Liver (tissue), 9 donors: ENCODE measurements around the gene CPEB1. TPM values are rescaled to one million over a fixed set of nuclear protein-coding genes. Genes with fewer than 3 reads are reported as not detected.

Experiments
- DNase-seq: peaks from one replicate; pipeline ENCODE4 v3.0.0-alpha.2; 2017; ENCODE audit warnings: low spot score
- H3K27ac ChIP-seq, 2 donors: one replicate each; pipeline ENCODE4 v1.7.0; 2013; ENCODE audit warnings: inconsistent platforms in 2 of 2, low read length in 2 of 2, control low read depth in 1 of 2, low read depth in 1 of 2, mild to moderate bottlenecking in 1 of 2
- H3K27me3 ChIP-seq, 4 donors: one replicate each; pipeline versions ENCODE4 v1.6.1 to v1.7.0; 2013; ENCODE audit warnings: low read length in 3 of 4, inconsistent platforms in 1 of 4, mild to moderate bottlenecking in 1 of 4, moderate library complexity in 1 of 4; ENCODE audit not compliant: control insufficient read depth in 4 of 4, insufficient read depth in 4 of 4
- H3K36me3 ChIP-seq, 4 donors: one replicate each; pipeline versions ENCODE4 v1.6.1 to v1.7.0; 2013; ENCODE audit warnings: low read length in 3 of 4, mild to moderate bottlenecking in 3 of 4, low read depth in 1 of 4, moderate library complexity in 1 of 4; ENCODE audit not compliant: control insufficient read depth in 4 of 4, insufficient read depth in 3 of 4
- H3K4me1 ChIP-seq, 4 donors: one replicate each; pipeline versions ENCODE4 v1.6.1 to v1.7.0; 2013; ENCODE audit warnings: low read length in 3 of 4, mild to moderate bottlenecking in 3 of 4, moderate library complexity in 1 of 4; ENCODE audit not compliant: control insufficient read depth in 4 of 4, insufficient read depth in 4 of 4
- H3K4me3 ChIP-seq, 3 donors: one replicate each; pipeline versions ENCODE4 v1.6.1 to v1.7.0; 2013; ENCODE audit warnings: low read length in 3 of 3, control low read depth in 1 of 3, low read depth in 1 of 3, mild to moderate bottlenecking in 1 of 3
- H3K9ac ChIP-seq, 2 donors: one replicate each; pipeline ENCODE4 v1.7.0; 2013; ENCODE audit warnings: low read length in 2 of 2, mild to moderate bottlenecking in 2 of 2, moderate library complexity in 2 of 2, control low read depth in 1 of 2, low read depth in 1 of 2
- H3K9me3 ChIP-seq, 4 donors: one replicate each; pipeline versions ENCODE4 v1.6.1 to v1.7.0; 2013; ENCODE audit warnings: low read length in 3 of 4; ENCODE audit not compliant: control insufficient read depth in 4 of 4
- ATF3 ChIP-seq: IDR thresholded peaks from 2 replicates; pipeline ENCODE4 v1.6.1; 2016; ENCODE audit warnings: antibody characterized with exemption
- CTCF ChIP-seq: fragments of 150-350 bp; IDR thresholded peaks from 2 replicates; pipeline ENCODE4 v1.5.1; 2017; ENCODE audit warnings: improper control_type of control experiment, low read depth, low read length; ENCODE audit not compliant: missing input control
- EGR1 ChIP-seq, 2 donors: IDR thresholded peaks; 2 replicates each; pipeline ENCODE4 v1.6.1; 2016 to 2018; ENCODE audit warnings: antibody characterized with exemption in 2 of 2, low read depth in 2 of 2
- FOXA1 ChIP-seq: IDR thresholded peaks from 2 replicates; pipeline ENCODE4 v1.6.1; 2016; ENCODE audit warnings: antibody characterized with exemption
- FOXA2 ChIP-seq: IDR thresholded peaks from 2 replicates; pipeline ENCODE4 v1.6.1; 2016; ENCODE audit warnings: antibody characterized with exemption
- GABPA ChIP-seq, 2 donors: IDR thresholded peaks in 1 of 2; conservative IDR thresholded peaks in 1 of 2; 2 replicates each; pipeline ENCODE4 v1.6.1; 2016; ENCODE audit warnings: antibody characterized with exemption in 2 of 2, mild to moderate bottlenecking in 1 of 2, moderate library complexity in 1 of 2
- HNF4A ChIP-seq, 2 donors: conservative IDR thresholded peaks; 2 replicates each; pipeline ENCODE4 v1.6.1; 2016; ENCODE audit warnings: antibody characterized with exemption in 2 of 2, mild to moderate bottlenecking in 2 of 2
- HNF4G ChIP-seq: IDR thresholded peaks from 2 replicates; pipeline ENCODE4 v1.6.1; 2016; ENCODE audit warnings: antibody characterized with exemption
- JUND ChIP-seq, 2 donors: IDR thresholded peaks; 2 replicates each; pipeline ENCODE4 v1.6.1; 2016; ENCODE audit warnings: antibody characterized with exemption in 2 of 2
- NR2F2 ChIP-seq: IDR thresholded peaks from 2 replicates; pipeline ENCODE4 v1.6.1; 2016; ENCODE audit warnings: antibody characterized with exemption
- RAD21 ChIP-seq, 2 donors: IDR thresholded peaks; 2 replicates each; pipeline ENCODE4 v1.6.1; 2016; ENCODE audit warnings: antibody characterized with exemption in 2 of 2, mild to moderate bottlenecking in 2 of 2
- RXRA ChIP-seq, 2 donors: IDR thresholded peaks; 2 replicates each; pipeline ENCODE4 v1.6.1; 2017 to 2018; ENCODE audit warnings: antibody characterized with exemption in 2 of 2, mild to moderate bottlenecking in 1 of 2
- SP1 ChIP-seq: IDR thresholded peaks from 2 replicates; pipeline ENCODE4 v1.6.1; 2018; ENCODE audit warnings: antibody characterized with exemption, mild to moderate bottlenecking
- TAF1 ChIP-seq: conservative IDR thresholded peaks from 2 replicates; pipeline ENCODE4 v1.6.1; 2016; ENCODE audit warnings: antibody characterized with exemption, mild to moderate bottlenecking
- YY1 ChIP-seq: IDR thresholded peaks from 2 replicates; pipeline ENCODE4 v1.6.1; 2016; ENCODE audit warnings: antibody characterized with exemption, mild to moderate bottlenecking
- ZBTB33 ChIP-seq: IDR thresholded peaks from 2 replicates; pipeline ENCODE4 v1.6.1; 2016; ENCODE audit warnings: antibody characterized with exemption
- WGBS: extraction: QIAGEN DNeasy Blood & Tissue Kit; methylation state at CpG from one replicate; pipeline ENCODE4 v1.1.7; 2013; 5-methylcytosine and 5-hydroxymethylcytosine counted together
- polyA plus RNA-seq, 2 donors: library from polyadenylated mRNA; stranded (reverse) in 1 of 2; unstranded in 1 of 2; fragments of 200-250 nt in 1 of 2; fragments of >200 nt in 1 of 2; fragmentation: Nextera tagmentation in 1 of 2; extraction: Ambion mirVana in 1 of 2; gene quantifications; one replicate each; pipeline versions ENCODE4 v1.2.1 to v1.2.3, GENCODE V29; 2013 to 2015
- total RNA-seq, 2 donors: library from RNA; depleted of rRNA; stranded (reverse); fragments of >200 nt; gene quantifications; one replicate each; pipeline ENCODE4 v1.2.3, GENCODE V29; 2014
- TF ChIP-seq, protein P1 (sequence below): IDR thresholded peaks from 2 replicates; pipeline ENCODE4 v1.6.1; 2016; ENCODE audit warnings: antibody characterized with exemption
- TF ChIP-seq, protein P2 (sequence below): IDR thresholded peaks from 2 replicates; pipeline ENCODE4 v1.6.1; 2016; ENCODE audit warnings: antibody characterized with exemption, mild to moderate bottlenecking
- donor health status: healthy.
- donor health status: healthy.
- donor health status: healthy.
- donor health status: healthy.
- donor health status: healthy.

Gene CPEB1
- total and polyA plus RNA-seq, 4 donors: under 0.01 to 0.14 (median 0.05) TPM; not detected in 1

DNA sequence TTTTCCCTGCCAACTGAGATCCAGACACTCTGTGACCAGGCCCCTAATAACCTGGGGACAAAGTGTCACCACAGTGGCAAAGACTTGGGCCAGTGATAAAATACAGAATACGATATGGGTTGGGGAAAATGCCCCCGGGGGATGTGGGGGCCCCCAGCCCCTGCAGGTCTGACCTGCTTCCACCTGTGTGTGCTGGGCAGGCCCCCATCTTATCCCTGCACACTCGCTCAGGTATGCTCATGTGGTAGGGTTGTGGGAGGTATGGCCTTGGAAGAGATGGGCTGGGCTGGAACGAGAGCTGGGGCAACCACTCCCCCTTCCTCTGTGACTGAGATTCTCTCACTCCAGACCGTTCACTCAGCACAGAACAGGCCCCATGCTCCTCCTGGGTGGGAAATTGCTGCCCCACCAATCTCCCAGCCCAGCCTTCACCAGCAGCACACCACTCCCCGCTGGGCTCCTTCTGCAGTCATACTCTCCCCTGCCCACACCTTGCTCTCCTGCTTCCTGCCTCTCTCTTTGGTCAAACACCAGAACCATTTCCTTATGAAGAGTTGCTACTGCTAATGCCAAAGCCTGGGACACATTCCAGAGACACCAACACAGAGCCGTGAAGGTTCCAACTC lies 9.6 kb upstream of the CPEB1 start:
- Histone ChIP-seq H3K4me1 (no peaks in the 10 kb centered on the region), H3K9me3 (no peaks in the 10 kb centered on the region), H3K36me3 (no peaks in the 10 kb centered on the region), H3K27me3 (peaks cover 0 to 6% (median 0%) of the 10 kb centered on the region in 4 donors), H3K9ac (no peak overlapping the region), H3K4me3 (no peak overlapping the region), H3K27ac (no peak overlapping the region)
- DNase-seq: no peak
- TF ChIP-seq RAD21 (IDR thresholded peaks at IDR 0.05): no peak
- TF ChIP-seq SP1: no peak
- no peak for TF ChIP-seq FOXA1
- no peak for TF ChIP-seq EGR1 (IDR thresholded peaks at IDR 0.05; ENCODE audit: low read depth in 2 of 2)
- TF ChIP-seq RXRA (IDR thresholded peaks at IDR 0.05): no peak
- no peak for TF ChIP-seq JUND (IDR thresholded peaks at IDR 0.05)
- TF ChIP-seq FOXA2: no peak
- no peak for TF ChIP-seq ATF3
- no peak for TF ChIP-seq NR2F2
- no peak for TF ChIP-seq YY1
- TF ChIP-seq, protein P1, sequence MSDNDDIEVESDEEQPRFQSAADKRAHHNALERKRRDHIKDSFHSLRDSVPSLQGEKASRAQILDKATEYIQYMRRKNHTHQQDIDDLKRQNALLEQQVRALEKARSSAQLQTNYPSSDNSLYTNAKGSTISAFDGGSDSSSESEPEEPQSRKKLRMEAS: no peak
- no peak for TF ChIP-seq GABPA (IDR thresholded peaks at IDR 0.05 in 1 of 2, conservative IDR thresholded peaks at IDR 0.05 in 1 of 2)
- no peak for TF ChIP-seq CTCF
- WGBS: 59% methylated on average over 7 of the region's 7 CpGs

DNA sequence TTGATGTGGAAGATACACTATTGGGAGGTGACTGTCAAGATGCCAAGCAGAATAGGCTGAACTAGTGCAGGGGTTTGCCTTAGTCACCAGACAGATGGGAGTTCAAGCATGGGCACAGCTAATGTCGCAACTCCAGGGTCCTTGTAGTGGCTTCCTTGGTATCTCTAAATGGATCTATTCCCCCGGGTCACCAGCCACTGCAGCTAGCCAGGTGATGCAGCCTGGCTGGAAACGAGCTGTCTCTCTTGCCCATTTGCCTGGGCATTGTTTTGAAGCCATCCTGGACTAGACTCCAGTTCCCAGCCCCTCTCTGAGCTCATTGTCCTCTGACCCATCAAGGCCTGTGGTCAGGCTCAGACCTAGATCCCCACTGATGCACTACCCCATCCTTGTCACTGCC lies 8.4 kb upstream of the CPEB1 start:
- Histone ChIP-seq H3K4me3 (no peak overlapping the region), H3K27me3 (peaks cover 0 to 6% (median 0%) of the 10 kb centered on the region in 4 donors), H3K9ac (no peak overlapping the region), H3K9me3 (no peaks in the 10 kb centered on the region), H3K36me3 (no peaks in the 10 kb centered on the region), H3K4me1 (no peaks in the 10 kb centered on the region), H3K27ac (no peak overlapping the region)
- no peak for DNase-seq
- TF ChIP-seq, protein P2, sequence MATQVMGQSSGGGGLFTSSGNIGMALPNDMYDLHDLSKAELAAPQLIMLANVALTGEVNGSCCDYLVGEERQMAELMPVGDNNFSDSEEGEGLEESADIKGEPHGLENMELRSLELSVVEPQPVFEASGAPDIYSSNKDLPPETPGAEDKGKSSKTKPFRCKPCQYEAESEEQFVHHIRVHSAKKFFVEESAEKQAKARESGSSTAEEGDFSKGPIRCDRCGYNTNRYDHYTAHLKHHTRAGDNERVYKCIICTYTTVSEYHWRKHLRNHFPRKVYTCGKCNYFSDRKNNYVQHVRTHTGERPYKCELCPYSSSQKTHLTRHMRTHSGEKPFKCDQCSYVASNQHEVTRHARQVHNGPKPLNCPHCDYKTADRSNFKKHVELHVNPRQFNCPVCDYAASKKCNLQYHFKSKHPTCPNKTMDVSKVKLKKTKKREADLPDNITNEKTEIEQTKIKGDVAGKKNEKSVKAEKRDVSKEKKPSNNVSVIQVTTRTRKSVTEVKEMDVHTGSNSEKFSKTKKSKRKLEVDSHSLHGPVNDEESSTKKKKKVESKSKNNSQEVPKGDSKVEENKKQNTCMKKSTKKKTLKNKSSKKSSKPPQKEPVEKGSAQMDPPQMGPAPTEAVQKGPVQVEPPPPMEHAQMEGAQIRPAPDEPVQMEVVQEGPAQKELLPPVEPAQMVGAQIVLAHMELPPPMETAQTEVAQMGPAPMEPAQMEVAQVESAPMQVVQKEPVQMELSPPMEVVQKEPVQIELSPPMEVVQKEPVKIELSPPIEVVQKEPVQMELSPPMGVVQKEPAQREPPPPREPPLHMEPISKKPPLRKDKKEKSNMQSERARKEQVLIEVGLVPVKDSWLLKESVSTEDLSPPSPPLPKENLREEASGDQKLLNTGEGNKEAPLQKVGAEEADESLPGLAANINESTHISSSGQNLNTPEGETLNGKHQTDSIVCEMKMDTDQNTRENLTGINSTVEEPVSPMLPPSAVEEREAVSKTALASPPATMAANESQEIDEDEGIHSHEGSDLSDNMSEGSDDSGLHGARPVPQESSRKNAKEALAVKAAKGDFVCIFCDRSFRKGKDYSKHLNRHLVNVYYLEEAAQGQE: no peak
- TF ChIP-seq HNF4G (no peak), YY1 (no peak), NR2F2 (no peak), JUND (IDR thresholded peaks at IDR 0.05) (no peak), HNF4A (conservative IDR thresholded peaks at IDR 0.05) (no peak), ZBTB33 (no peak), EGR1 (IDR thresholded peaks at IDR 0.05; ENCODE audit: low read depth in 2 of 2) (no peak), TAF1 (no peak)
- TF ChIP-seq, protein P1: no peak
- WGBS: 70% methylated on average over 3 of the region's 3 CpGs
